Ishikawa (cell line): ENCODE results near the gene SETD1A.

Experiments used
- CREB1 ChIP-seq: IDR thresholded peaks from 2 replicates; pipeline ENCODE4 v1.6.1; 2012; ENCODE audit warnings: low read depth
- EGR1 ChIP-seq: IDR thresholded peaks from 2 replicates; pipeline ENCODE4 v1.6.1; 2012
- MAX ChIP-seq: IDR thresholded peaks from 2 replicates; pipeline ENCODE4 v1.6.1; 2012
- NFIC ChIP-seq: IDR thresholded peaks from 2 replicates; pipeline ENCODE4 v1.6.1; 2012
- RAD21 ChIP-seq: IDR thresholded peaks from 2 replicates; pipeline ENCODE4 v1.6.1; 2012; ENCODE audit warnings: low read depth
- TAF1 ChIP-seq: IDR thresholded peaks from 2 replicates; pipeline ENCODE4 v1.6.1; 2012; ENCODE audit warnings: low read depth, mild to moderate bottlenecking
- TCF12 ChIP-seq: IDR thresholded peaks from 2 replicates; pipeline ENCODE4 v1.6.1; 2012; ENCODE audit warnings: low read depth
- TEAD4 ChIP-seq: IDR thresholded peaks from 2 replicates; pipeline ENCODE4 v1.6.1; 2012
- USF1 ChIP-seq: IDR thresholded peaks from 2 replicates; pipeline ENCODE4 v1.6.1; 2012
- ZBTB7A ChIP-seq: IDR thresholded peaks from 2 replicates; pipeline ENCODE4 v1.6.1; 2012; ENCODE audit warnings: low read depth

Gene SETD1A

GRCh38 chr16:31032736-31033708 is 75.5 kb downstream of the SETD1A start, which contains the start of gene STX4:
TSS of gene STX4 (plus strand) at chr16:31033558. CDS start at chr16:31033806, 248 bp downstream.
- TF ChIP-seq NFIC: no peak
- peak; percentile 20; the same call in 1 of the 2 replicates for TF ChIP-seq TCF12
- peak; percentile 99 for TF ChIP-seq USF1
- TF ChIP-seq MAX: peak; percentile 96
- TF ChIP-seq ZBTB7A: peak; percentile 80
- peak; percentile 89 for TF ChIP-seq EGR1
- TF ChIP-seq CREB1: peak; percentile 98
- TF ChIP-seq TEAD4: no peak

DNA sequence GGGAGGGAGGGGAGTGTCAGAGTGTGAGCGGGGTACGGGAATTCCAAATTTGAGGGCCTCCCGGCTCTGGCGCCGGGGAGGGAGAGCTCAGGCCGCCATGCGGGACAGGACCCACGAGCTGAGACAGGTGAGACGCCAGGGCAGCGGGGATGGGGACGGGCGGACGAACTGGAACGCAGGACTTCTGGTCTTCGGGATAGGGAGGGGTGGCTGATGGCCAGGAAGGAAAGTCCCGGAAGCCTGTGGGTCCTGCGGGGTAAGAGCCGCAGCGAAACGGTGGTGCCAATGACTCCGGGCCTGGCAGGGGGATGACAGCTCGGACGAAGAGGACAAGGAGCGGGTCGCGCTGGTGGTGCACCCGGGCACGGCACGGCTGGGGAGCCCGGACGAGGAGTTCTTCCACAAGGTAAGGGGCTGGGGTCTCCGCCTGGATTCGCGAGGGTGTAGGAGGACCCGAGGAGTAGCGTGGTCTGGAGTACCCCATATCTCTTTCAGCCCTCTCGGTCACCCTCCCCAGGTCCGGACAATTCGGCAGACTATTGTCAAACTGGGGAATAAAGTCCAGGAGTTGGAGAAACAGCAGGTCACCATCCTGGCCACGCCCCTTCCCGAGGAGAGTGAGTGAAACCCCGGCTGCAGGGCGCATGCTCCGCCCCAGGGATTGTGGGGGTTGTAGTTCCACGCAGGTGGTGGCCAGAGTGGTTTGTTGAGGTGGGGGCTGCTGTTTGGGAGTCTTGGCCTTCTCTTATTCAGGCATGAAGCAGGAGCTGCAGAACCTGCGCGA is 76.3 kb downstream of the SETD1A start:
- TF ChIP-seq MAX: 0 out of 2 replicates have a peak, but pooled peaks have one; percentile 13
- no peak for TF ChIP-seq USF1
- TF ChIP-seq RAD21: no peak
- peak; percentile 41 for TF ChIP-seq TAF1
